HG02938 (cell line): ENCODE results near the gene JMJD1C.
"Not testable (repeated sequence)": the region's sequence is repeated elsewhere in the genome, so short reads cannot be mapped to it uniquely, and the experiment has no call there.

ENCODE experiments used
- ATAC-seq: cut with Tn5 transposase; IDR thresholded peaks from one replicate; pipeline ENCODE4 v1.9.1; 2021; ENCODE audit warnings: mild to moderate bottlenecking, moderate library complexity; ENCODE audit not compliant: unreplicated experiment

JMJD1C gene, protein sequence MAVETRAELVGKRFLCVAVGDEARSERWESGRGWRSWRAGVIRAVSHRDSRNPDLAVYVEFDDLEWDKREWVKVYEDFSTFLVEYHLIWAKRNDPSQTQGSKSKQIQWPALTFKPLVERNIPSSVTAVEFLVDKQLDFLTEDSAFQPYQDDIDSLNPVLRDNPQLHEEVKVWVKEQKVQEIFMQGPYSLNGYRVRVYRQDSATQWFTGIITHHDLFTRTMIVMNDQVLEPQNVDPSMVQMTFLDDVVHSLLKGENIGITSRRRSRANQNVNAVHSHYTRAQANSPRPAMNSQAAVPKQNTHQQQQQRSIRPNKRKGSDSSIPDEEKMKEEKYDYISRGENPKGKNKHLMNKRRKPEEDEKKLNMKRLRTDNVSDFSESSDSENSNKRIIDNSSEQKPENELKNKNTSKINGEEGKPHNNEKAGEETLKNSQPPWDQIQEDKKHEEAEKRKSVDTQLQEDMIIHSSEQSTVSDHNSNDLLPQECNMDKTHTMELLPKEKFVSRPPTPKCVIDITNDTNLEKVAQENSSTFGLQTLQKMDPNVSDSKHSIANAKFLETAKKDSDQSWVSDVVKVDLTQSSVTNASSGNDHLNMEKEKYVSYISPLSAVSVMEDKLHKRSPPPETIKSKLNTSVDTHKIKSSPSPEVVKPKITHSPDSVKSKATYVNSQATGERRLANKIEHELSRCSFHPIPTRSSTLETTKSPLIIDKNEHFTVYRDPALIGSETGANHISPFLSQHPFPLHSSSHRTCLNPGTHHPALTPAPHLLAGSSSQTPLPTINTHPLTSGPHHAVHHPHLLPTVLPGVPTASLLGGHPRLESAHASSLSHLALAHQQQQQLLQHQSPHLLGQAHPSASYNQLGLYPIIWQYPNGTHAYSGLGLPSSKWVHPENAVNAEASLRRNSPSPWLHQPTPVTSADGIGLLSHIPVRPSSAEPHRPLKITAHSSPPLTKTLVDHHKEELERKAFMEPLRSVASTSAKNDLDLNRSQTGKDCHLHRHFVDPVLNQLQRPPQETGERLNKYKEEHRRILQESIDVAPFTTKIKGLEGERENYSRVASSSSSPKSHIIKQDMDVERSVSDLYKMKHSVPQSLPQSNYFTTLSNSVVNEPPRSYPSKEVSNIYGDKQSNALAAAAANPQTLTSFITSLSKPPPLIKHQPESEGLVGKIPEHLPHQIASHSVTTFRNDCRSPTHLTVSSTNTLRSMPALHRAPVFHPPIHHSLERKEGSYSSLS (N-terminal part only)

DNA sequence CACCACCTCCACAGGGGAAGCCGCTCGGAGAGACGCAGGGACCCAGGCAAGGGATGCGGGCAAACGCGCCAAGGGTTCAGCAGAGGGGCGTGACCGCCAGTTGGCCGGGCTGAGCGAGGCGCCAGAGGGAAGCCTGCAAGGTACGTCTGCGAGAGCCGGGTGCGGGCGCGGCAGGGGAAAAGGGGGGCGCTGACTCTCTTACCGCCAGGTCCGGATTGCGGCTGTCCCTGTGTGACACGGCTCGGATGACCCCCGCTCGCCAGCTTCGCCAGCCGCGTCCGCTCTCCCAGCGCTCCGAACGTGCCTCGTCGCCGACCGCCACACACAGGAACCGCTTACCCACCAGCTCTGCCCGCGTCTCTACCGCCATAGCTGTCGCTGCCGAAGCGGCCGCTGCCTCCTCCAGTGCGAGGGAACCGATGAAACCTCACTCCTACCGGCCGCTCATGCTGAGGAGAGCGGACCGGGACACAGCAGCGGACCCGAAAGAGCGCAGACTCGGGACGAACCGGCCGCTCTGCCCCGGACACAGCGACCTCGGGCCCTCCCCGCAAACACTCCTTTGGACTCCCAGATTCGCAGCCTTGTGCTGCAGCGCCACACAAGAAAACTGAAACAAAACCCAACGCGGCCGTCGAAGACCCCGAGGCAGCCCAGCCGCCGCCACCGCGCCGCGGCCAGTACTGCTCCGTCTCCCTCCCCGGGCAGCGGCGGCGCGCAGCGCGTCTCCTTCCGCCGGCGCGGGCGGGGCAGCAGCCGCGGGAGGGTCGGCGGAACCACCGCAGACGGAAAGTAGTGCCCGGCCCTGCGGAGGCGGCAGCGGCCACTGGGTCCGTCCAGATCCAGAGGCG, at the start of gene JMJD1C:
Gene JMJD1C, minus strand, starts transcription at position 685 of the 851 bp plus-strand sequence. Its CDS starts 315 bp downstream, at position 370.
- ATAC-seq, result peak; percentile 54

DNA sequence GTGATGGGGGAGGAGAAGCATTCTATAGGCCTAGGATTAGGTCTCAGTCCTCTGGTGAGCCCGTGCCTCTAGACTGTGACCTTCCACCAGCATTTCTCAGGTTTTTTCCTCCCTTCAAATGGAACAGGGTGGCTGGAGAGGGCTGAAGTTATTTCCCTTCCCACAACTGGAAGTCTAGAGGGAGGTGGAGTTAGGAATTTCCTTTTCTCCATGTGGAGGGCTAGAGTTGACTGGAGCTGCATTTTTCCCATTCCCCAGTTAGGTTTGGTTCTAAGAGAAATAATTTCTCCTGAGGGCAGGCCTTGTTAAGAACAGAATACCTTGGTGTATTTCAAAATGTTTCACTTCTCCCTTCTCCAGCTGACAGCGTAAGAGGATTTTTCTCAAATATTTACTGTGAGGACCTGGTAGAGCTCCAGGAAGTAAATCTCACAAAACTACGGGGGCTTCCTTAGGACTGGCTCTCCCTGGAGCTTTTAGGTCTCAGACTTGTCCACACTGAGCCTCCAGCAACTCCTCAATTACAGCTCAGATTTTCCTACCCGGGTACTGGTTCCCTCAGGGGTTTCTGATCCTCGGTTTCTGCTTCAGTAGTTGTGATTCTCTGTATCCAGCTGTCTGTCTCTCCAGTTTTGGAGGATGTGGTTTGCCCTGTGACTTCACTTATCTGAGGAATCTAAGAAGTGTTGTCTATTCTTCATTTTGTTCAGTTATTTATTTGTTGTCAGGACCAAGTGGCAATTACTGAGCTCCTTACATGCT, 49.4 kb upstream of the JMJD1C start:
- no peak for ATAC-seq

DNA sequence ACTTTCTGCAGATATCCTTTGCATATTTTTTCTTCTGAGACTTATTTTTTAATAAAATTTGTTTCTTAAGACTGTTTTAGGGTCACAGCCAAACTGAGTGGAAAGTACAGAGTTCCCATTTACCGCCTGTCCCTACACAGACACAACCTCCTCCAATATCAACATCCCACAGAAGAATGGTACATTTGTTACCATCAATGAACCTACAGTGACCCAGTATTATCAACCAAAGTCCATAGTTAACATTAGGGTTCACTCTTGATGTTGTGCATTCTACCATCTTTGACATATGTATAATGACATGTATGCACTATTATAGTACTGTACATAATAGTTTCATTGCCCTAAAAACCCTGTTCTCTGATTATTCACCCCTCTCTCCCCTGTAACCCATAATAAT, 40.8 kb upstream of the JMJD1C start:
- no peak for ATAC-seq

DNA sequence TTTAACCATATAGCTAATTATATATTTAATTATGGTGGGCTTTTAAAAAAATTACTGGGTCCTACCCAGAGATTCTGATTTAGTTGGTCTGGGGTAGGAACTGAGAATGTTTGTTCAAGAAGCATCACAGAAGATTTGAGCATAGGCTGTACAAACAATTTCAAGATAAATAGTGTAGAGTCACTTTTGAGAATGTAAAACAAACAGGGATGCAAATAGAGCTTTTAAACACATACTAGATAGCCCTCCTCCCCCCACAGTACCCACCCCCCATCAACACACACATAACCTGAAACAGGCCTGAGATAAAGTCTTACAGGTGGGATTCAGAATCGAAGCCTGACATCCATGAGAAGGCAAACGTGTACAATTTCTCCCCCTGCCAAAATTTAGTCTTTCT, 39.8 kb upstream of the JMJD1C start:
- no peak for ATAC-seq

DNA sequence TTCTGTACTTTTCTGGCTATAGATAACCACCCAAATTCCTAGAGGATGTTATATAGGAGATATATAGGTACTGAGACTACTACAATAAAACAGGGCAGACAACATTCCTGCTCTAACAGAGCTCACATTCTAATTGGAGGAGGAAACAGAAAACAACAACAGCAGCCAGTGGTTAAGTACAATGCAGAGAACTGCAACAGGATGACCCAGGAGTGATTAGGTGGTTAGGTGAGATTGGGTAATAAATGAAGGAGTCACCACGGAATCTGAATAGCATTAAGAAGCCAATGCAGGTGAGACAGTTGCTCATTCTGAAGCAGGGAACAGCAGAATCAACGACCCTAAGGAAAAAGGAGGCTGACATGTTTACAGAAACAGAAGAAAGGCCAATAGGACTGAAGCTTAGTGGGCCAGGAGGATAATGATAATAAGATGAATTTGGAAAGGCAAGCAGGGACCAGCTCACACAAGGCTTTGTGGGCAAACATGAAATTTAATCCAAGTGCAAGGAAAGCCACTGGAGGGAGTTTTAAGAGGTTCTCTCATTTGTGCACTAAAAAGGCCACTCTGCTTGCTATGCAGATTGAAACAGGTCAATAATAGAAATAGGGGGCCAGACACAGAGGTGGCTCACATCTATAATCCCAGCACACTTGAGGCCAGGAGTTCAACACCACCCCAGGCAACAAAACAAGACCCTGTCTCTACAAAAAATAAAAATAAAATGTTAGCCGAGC, 38.5 kb upstream of the JMJD1C start:
- ATAC-seq, result no peak

DNA sequence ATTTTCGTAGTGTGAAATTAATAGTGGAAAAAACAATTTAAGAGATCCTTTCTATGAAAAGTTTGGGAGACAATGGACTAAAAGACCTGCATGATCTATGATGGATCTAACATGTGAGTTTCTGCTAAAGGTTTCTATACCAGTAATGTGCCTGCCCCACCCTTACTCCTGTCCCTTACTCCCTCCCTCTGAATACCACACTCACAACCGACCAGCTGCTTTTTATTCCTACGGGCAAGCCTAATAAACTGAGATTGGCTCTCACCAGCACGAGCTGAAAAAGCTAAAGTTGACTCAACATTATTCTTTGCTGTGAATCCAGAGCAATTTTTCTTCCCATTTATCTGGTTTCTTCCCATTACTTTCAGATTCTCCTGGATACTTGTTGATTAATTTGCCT, 37.6 kb upstream of the JMJD1C start:
- no peak for ATAC-seq

DNA sequence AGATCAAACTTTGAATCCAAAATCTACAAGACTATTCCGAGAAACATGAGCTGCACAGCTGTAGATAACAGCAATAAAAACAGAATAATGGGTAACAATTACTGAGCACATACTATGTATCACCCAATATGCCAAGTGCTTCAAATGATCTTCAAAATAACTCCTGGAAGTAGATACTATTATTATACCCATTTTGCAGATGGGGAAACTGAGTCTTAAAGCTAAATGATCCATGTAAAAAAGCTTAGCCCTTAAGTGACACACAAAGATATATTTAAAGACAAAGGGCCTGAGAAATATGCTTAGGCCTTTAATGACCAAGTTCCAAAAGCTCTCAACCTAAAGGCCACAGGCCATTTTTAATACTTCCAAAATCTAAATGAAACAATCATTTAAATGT, 37.1 kb upstream of the JMJD1C start:
- ATAC-seq, result no peak

DNA sequence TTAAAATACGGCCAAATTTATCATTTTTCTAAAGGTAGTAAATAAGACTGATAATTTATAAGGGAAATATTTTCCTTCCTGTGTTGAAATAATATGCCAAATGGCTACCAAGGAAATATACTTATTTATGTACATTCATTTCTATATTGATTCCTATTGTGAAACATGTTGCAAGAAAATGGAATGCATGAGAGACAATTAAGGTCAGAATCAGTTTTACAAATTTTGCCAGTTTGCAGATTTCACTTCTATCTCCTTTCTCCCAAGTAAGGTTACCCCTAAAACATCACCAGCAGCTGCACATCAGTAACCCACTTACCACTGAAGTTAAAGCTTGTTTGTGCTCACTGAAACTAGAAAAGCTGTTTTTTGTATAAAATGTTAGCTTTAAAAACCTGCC, 36.2 kb upstream of the JMJD1C start:
- ATAC-seq, result no peak

DNA sequence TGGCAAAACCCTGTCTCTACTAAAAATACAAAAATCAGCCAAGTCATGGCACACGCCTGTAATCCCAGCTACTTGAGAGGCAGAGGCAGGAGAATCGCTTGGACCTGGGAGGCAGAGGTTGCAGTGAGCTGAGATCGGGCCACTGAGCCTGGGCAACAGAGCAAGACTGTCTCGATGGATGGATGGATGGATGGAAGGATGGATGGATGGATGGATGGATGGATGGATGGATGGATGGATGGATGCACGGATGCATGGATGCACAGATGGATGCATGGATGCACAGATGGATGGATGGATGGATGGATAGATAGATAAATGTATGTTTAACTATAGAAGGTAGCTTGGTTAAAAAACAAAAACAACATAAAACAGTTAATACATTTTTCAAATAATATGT, 34.8 kb upstream of the JMJD1C start:
- not testable (repeated sequence) for ATAC-seq

DNA sequence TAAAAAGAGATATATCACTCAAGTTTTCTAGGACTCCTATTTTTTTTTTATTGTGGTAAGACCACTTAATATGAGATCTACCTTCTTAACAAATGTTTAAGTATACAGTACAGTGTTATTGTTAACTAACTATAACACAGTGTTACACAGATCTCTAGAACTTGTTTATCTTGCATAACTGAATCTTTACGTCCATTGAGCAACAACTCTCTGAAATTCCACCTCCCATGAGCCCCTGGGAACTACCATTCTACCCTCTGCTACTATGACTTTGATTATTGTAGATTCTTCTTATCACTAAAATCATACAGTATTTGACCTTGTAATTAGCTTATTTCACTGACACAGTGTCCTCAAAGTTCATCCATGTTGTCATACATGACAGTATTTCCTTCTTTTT, 32.9 kb upstream of the JMJD1C start:
- ATAC-seq, result no peak

DNA sequence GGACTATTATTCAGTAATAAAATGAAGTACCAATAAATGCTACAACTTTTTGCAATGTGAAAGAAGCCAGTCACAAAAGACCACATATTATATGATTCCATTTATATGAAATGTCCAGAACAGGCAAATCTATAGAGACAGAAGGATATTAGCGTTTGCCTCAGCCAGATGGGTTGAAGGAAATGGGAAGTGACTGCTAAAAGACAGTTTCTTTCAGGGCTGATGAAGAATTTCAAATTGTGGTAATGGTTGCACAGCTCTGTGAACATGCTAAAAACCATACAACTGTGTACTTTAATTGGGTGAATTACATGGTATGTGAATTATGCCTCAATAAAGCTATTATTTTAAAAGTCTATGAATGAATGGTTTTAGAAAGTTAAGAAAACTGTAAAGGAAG, 31.5 kb upstream of the JMJD1C start:
- ATAC-seq, result no peak

DNA sequence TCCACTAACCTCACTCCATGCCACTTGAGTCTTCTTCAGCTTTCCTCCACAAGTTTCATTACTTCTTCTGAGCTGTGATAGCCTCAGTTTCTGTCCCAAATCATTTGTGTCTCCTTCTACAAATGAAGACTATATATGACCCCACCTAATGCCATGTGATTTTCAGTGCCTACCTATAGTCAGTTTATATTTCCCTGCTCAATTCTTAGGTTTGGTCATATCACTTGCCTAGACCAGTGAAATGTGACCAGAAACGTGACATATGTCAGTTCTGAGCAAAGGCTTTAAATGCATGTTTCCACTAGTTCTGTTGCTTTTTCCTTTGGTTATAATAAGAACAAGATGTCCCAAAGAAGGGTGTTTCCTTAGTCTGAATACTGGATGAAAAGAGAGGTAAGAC, 30.8 kb upstream of the JMJD1C start:
- ATAC-seq, result no peak

DNA sequence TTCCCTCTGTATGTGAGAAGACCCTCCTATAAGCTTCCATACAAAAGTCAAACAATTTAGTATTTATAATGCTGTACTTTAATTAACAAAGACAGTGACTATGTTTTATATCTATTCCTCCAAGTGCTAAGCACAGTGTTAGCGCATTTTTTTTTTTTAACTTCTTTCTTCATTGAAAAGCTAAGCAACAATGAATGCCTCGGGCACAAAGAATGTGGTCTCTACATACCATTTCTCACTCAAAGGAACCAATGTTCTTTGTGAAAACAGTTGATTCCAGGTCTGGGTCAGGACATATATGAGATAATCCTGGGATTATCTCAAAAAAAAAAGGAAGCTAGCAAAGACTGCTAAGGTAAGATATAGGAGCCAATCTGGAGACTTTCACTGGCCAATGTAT, 29.2 kb upstream of the JMJD1C start:
- ATAC-seq, result no peak

DNA sequence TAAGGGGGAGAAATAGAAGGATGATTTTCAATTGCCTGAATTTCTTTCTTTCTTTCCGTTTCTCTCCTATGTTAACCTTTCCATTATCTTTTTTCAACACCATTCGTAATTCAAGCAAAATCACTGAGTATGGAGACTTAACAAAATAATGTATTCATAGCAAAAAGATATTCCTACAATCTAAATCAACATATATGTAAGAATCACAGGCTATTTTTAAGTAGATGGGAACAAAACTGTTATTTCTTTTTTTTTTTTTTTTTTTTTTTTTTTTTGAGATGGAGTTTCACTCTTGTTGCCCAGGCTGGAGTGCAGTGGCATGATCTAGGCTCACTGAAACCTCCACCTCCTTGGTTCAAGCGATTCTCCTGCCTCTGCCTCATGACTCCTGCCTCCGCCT, 27.2 kb upstream of the JMJD1C start:
- no peak for ATAC-seq

DNA sequence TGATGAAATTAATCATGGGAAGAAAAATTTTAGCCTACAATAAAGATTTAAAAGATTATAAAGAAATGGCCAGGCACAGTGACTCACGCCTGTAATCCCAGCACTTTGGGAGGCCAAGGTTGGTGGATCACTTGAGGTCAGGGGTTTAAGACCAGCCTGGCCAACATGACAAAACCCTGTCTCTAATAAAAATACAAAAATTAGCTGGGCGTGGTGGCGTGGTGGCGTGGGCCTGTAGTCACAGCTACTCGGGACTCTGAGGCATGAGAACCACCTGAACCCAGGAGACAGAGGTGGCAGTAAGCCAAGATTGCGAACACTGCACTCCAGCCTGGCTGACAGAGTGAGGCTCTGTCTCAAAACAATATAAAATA, 26.5 kb upstream of the JMJD1C start:
- not testable (repeated sequence) for ATAC-seq

DNA sequence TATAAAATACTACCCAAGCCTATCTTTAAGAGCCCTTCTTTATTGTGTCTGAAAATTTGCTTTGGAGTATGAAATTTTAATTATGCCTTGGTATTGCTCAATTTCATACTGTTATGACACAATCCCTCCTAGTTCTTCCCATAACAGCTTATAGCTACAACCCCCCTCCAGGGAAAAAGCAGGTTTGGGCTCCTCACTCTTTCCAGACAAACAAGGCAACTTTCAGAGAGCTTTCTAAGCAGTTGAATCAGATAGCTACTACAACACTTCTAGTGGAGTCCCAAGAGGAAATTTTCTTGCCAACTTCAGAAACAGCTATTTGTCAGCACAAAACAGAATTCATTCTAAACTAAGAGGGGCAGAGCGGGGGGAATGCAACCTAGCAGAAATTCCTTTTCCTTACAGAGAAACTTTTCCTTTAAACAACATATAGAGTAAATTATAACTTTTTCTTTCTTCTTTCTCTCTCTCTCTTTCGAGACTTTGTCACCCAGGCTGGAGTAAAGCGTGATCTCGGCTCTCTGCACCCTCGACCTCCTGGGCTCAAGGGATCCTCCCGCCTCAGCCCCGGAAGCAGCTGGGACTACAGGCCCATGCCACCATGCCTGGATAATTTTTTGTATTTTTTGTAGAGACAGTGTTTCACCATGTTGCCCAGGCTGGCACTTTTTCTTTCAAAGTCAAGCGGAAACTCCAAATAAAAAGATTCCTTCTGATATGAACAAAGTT, 26.0 kb upstream of the JMJD1C start:
- no peak for ATAC-seq

DNA sequence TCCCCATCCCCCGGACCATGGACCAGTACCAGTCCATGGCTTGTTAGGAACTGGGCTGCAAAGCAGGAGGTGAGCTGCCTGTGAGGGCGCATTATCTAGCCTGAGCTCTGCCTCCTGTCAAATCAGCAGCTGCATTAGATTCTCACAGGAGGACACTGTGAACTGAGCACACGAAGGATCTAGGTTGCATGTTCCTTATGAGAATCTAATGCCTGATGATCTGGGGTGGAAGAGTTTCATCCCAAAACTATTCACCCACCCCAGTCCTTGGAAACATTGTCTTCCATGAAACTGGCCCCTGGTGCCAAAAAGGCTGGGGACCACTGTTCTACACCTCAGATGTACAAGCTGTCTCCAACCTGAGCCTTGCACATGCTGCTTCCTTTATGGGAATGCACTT, 24.1 kb upstream of the JMJD1C start:
- no peak for ATAC-seq

DNA sequence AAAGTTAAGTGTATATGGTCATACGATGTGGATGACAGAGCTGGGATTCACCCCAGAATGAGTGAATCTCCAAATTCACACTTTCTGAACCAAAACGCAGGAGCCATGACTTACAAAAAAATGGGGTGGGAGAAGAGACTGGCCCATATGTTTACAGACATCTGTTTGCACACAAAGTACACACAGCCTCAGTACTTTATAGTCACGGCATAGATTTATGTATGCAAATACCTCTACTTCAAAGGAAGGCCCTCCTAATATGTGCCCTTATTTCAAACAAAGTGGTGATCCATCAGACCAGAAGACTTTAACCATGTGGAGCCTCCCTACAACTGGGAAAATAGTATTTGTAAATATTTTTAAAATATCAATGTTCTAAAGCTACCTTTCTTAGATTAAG, 22.2 kb upstream of the JMJD1C start:
- ATAC-seq, result no peak
